ENCODE results near the gene SMC6.

- TF ChIP-seq POLR2A (IDR thresholded peaks at IDR 0.05) (no peak), CTCF (IDR thresholded peaks at IDR 0.05) (no peak), EP300 (IDR thresholded peaks at IDR 0.05) (no peak)
Measured at GRCh38 chr2:17615147-17615546, 138.5 kb downstream of the SMC6 start.
